PFSK-1 (cell line): Measurements from ENCODE around the gene ANAPC13.

ENCODE experiments used
- POLR2AphosphoS5 ChIP-seq: IDR thresholded peaks from 2 replicates; pipeline ENCODE4 v1.6.1; 2012; ENCODE audit warnings: low read depth, mild to moderate bottlenecking, control low read depth, low read length, moderate library complexity
- REST ChIP-seq, 2 experiments: IDR thresholded peaks; 2 replicates each; pipeline versions ENCODE4 v1.6.1 to v1.8.0; 2011 to 2012; ENCODE audit warnings: low read depth in 2 of 2, low read length in 2 of 2, control low read depth in 1 of 2, inconsistent platforms in 1 of 2, mild to moderate bottlenecking in 1 of 2, moderate library complexity in 1 of 2; ENCODE audit not compliant: insufficient read depth in 1 of 2
- SIN3A ChIP-seq: IDR thresholded peaks from 2 replicates; pipeline ENCODE4 v1.6.1; 2012; ENCODE audit warnings: mild to moderate bottlenecking, low read length, moderate library complexity, borderline replicate concordance; ENCODE audit not compliant: insufficient read depth
- TAF1 ChIP-seq: IDR thresholded peaks from 2 replicates; pipeline ENCODE4 v1.6.1; 2012; ENCODE audit warnings: low read length, control low read depth, borderline replicate concordance; ENCODE audit not compliant: insufficient read depth

- no peak for TF ChIP-seq POLR2AphosphoS5
- no peak for TF ChIP-seq SIN3A
- TF ChIP-seq TAF1: no peak
- TF ChIP-seq REST (IDR thresholded peaks at IDR 0.05; ENCODE audit: insufficient read depth in 1 of 2, low read depth in 2 of 2, low read length in 2 of 2): no peak
Observed at GRCh38 chr3:134466331-134466730, 19.5 kb downstream of the ANAPC13 start.
